Neural crest cell (in vitro differentiated cells): ENCODE measurements around the gene PSMC1. TPM values are rescaled to one million over a fixed set of nuclear protein-coding genes. Genes with fewer than 3 reads are reported as not detected.

Experiments
- DNase-seq: peaks from one replicate; pipeline ENCODE4 v3.0.0; 2021; ENCODE audit warnings: low read depth, mixed read lengths, low spot score
- H3K27ac Mint-ChIP-seq: one replicate; pipeline ENCODE4 v1.8.0; 2021; ENCODE audit warnings: mild to moderate bottlenecking, mixed read lengths; ENCODE audit not compliant: unreplicated experiment
- H3K27me3 Mint-ChIP-seq: 2 replicates; pipeline ENCODE4 v1.8.0; 2021; ENCODE audit warnings: low read depth, mild to moderate bottlenecking, mixed read lengths
- H3K36me3 Mint-ChIP-seq: 2 replicates; pipeline ENCODE4 v1.8.0; 2021; ENCODE audit warnings: low read depth, mild to moderate bottlenecking, mixed read lengths
- H3K4me1 Mint-ChIP-seq: 2 replicates; pipeline ENCODE4 v1.8.0; 2021; ENCODE audit warnings: mixed read lengths
- H3K4me3 Mint-ChIP-seq: one replicate; pipeline ENCODE4 v1.8.0; 2021; ENCODE audit warnings: mild to moderate bottlenecking, mixed read lengths
- H3K9me3 Mint-ChIP-seq: 2 replicates; pipeline ENCODE4 v1.8.0; 2021; ENCODE audit warnings: mixed read lengths
- CTCF ChIP-seq: fragments of 200-600 bp; sonication (generic); conservative IDR thresholded peaks from 2 replicates; pipeline ENCODE4 v1.5.0; 2021; ENCODE audit warnings: antibody characterized with exemption, mild to moderate bottlenecking
- total RNA-seq: library from RNA; stranded (reverse); gene quantifications from 2 replicates; pipeline ENCODE4 v1.2.1, GENCODE V29; 2021

The PSMC1 gene
- total RNA-seq, 1 donor from 2014 or later: 114 TPM

GRCh38 chr14:90276646-90277367 lies 20.5 kb downstream of the PSMC1 start:
- peaks cover 2% of the 10 kb centered on the region for H3K36me3 Mint-ChIP-seq
- H3K4me3 Mint-ChIP-seq: no peak overlapping the region
- no peak for DNase-seq
- no peaks in the 10 kb centered on the region for H3K27me3 Mint-ChIP-seq
- no peaks in the 10 kb centered on the region for H3K4me1 Mint-ChIP-seq
- TF ChIP-seq CTCF: no peak
- H3K9me3 Mint-ChIP-seq: no peaks in the 10 kb centered on the region
- H3K27ac Mint-ChIP-seq: peak overlapping the region; percentile 28

GRCh38 chr14:90277581-90278198 lies 21.3 kb downstream of the PSMC1 start:
- no peaks in the 10 kb centered on the region for H3K9me3 Mint-ChIP-seq
- no peak for DNase-seq
- H3K27me3 Mint-ChIP-seq: no peaks in the 10 kb centered on the region
- H3K4me1 Mint-ChIP-seq: no peaks in the 10 kb centered on the region
- no peak overlapping the region for H3K4me3 Mint-ChIP-seq
- H3K27ac Mint-ChIP-seq: no peak overlapping the region
- peaks cover 2% of the 10 kb centered on the region for H3K36me3 Mint-ChIP-seq
- no peak for TF ChIP-seq CTCF

- Mint-ChIP-seq H3K9me3 (no peaks in the 10 kb centered on the region), H3K27ac (peak overlapping the region; percentile 67), H3K36me3 (no peaks in the 10 kb centered on the region), H3K27me3 (no peaks in the 10 kb centered on the region), H3K4me1 (no peaks in the 10 kb centered on the region), H3K4me3 (no peak overlapping the region)
- no peak for DNase-seq
- TF ChIP-seq CTCF: no peak
These were observed 22.1 kb downstream of the PSMC1 start for GRCh38 chr14:90278199-90279175.

GRCh38 chr14:90280096-90280495 lies 23.7 kb downstream of the PSMC1 start:
- Mint-ChIP-seq H3K36me3 (no peaks in the 10 kb centered on the region), H3K4me3 (no peak overlapping the region), H3K27me3 (no peaks in the 10 kb centered on the region), H3K4me1 (no peaks in the 10 kb centered on the region), H3K27ac (peak overlapping the region; percentile 43), H3K9me3 (no peaks in the 10 kb centered on the region)
- no peak for DNase-seq
- no peak for TF ChIP-seq CTCF

- Mint-ChIP-seq H3K4me3 (no peak overlapping the region), H3K27ac (no peak overlapping the region), H3K27me3 (no peaks in the 10 kb centered on the region), H3K4me1 (no peaks in the 10 kb centered on the region), H3K36me3 (no peaks in the 10 kb centered on the region), H3K9me3 (no peaks in the 10 kb centered on the region)
- DNase-seq: no peak
- no peak for TF ChIP-seq CTCF
These were observed 24.9 kb downstream of the PSMC1 start for GRCh38 chr14:90281261-90281660.
